ENCODE data around the gene MRPL55.

MRPL55 gene

DNA sequence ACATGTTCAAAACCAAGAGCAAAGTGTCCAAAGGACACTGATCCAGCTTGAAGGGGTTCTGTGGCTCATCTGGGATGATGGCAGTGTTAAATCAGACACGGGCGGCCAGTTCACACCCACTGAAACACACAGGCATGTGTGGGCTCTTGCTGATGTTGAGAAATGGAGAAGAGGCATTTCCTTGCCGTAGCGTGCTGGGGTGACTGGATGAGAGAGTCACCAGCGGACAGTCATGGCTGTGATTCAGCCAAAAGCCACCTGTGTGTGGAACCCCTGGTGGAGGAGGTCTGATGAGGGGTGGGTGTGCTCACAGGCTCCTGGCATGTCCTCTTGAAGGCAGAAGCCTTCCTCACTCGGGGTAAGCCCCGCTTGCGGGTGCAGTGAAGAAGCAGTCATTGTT, 13.2 kb downstream of the MRPL55 start:
- no peaks in the 10 kb centered on the region for H3K27me3 ChIP-seq (ENCODE audit: control insufficient read depth in 3 of 3, insufficient read depth in 3 of 3, low read depth in 1 of 3, low read length in 3 of 3)
- H4K91ac ChIP-seq (ENCODE audit: low read depth, low read length, poor library complexity): no peak overlapping the region

DNA sequence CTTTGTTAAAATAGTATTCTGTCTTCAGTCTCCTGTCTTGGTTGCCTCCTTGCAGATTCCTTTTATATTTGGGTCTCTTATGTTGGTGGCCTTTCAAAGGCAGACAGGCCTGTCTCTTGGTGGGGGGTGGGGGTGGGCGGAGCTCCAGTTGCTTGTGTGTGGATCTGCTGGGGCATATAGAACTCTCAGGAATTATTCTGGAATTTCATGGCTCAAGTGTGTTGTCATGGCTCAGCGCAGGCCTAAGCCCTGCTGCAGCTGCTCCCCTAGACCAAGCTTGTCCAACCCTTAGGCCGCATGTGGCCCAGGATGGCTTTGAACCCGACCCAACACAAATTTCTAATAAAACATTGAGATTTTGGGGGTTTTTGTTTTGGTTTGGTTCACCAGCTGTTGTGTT, 13.9 kb downstream of the MRPL55 start:
- Histone ChIP-seq H2BK15ac (ENCODE audit: low read length) (no peak overlapping the region), H3K79me1 (ENCODE audit: low read depth, low read length) (peaks cover 32% of the 10 kb centered on the region), H3K9ac (ENCODE audit: low read depth, low read length, poor library complexity) (no peak overlapping the region), H2AK5ac (ENCODE audit: low read depth, low read length) (no peak overlapping the region), H3K36me3 (replicated peaks in 1 of 2; ENCODE audit: control insufficient read depth in 2 of 2, insufficient read depth in 2 of 2, low read length in 2 of 2) (peaks cover 43 to 91% of the 10 kb centered on the region in 2 donors), H3K9me3 (replicated peaks in 1 of 2; ENCODE audit: control insufficient read depth in 2 of 2, insufficient read depth in 1 of 2, low read depth in 1 of 2, low read length in 2 of 2) (peaks cover 16 to 40% of the 10 kb centered on the region in 2 donors), H3K23ac (ENCODE audit: low read depth, low read length, poor library complexity) (no peak overlapping the region), H4K91ac (ENCODE audit: low read depth, low read length, poor library complexity) (no peak overlapping the region), H2BK12ac (ENCODE audit: low read length) (no peak overlapping the region), H3K27ac (replicated peaks; ENCODE audit: low read length) (no peak overlapping the region), H3K4ac (ENCODE audit: low read length) (no peak overlapping the region), H2BK5ac (ENCODE audit: low read length) (no peak overlapping the region), H2BK120ac (ENCODE audit: low read depth, low read length) (no peak overlapping the region), H3K4me2 (ENCODE audit: insufficient read depth, low read length, poor library complexity, severe bottlenecking) (no peak overlapping the region), H2AFZ (ENCODE audit: low read length) (no peak overlapping the region), H3K18ac (ENCODE audit: low read length) (no peak overlapping the region), H4K8ac (ENCODE audit: low read depth, low read length) (no peak overlapping the region), H3K4me1 (ENCODE audit: control insufficient read depth in 2 of 2, insufficient read depth in 1 of 2, low read depth in 1 of 2, low read length in 2 of 2) (peaks cover 0 to 4% of the 10 kb centered on the region in 2 donors), H3K4me3 (ENCODE audit: low read length in 2 of 2) (no peak overlapping the region), H3K14ac (ENCODE audit: low read length) (no peak overlapping the region), H3K27me3 (ENCODE audit: control insufficient read depth in 3 of 3, insufficient read depth in 3 of 3, low read depth in 1 of 3, low read length in 3 of 3) (no peaks in the 10 kb centered on the region)
- DNase-seq (ENCODE audit: low spot score): no peak
- no CpG with 5 or more reads among the region's 4 CpGs for whole genome bisulfite sequencing, 2 donors (ENCODE audit: extremely low coverage in 2 of 2, insufficient read length in 2 of 2, insufficient replicate concordance in 1 of 2)

More for the DNA sequence above, 13.2 kb downstream of the MRPL55 start:
- Histone ChIP-seq H3K36me3 (replicated peaks in 1 of 2; ENCODE audit: control insufficient read depth in 2 of 2, insufficient read depth in 2 of 2, low read length in 2 of 2) (peaks cover 46 to 91% of the 10 kb centered on the region in 2 donors), H3K9ac (ENCODE audit: low read depth, low read length, poor library complexity) (no peak overlapping the region), H2AFZ (ENCODE audit: low read length) (no peak overlapping the region), H3K23ac (ENCODE audit: low read depth, low read length, poor library complexity) (no peak overlapping the region), H3K14ac (ENCODE audit: low read length) (no peak overlapping the region), H3K4me1 (ENCODE audit: control insufficient read depth in 2 of 2, insufficient read depth in 1 of 2, low read depth in 1 of 2, low read length in 2 of 2) (no peaks in the 10 kb centered on the region), H4K8ac (ENCODE audit: low read depth, low read length) (no peak overlapping the region), H2BK120ac (ENCODE audit: low read depth, low read length) (no peak overlapping the region), H3K18ac (ENCODE audit: low read length) (no peak overlapping the region), H2BK12ac (ENCODE audit: low read length) (no peak overlapping the region), H3K79me1 (ENCODE audit: low read depth, low read length) (peaks cover 31% of the 10 kb centered on the region), H2BK5ac (ENCODE audit: low read length) (no peak overlapping the region), H2AK5ac (ENCODE audit: low read depth, low read length) (no peak overlapping the region), H2BK15ac (ENCODE audit: low read length) (no peak overlapping the region), H3K4me3 (ENCODE audit: low read length in 2 of 2) (no peak overlapping the region), H3K9me3 (replicated peaks in 1 of 2; ENCODE audit: control insufficient read depth in 2 of 2, insufficient read depth in 1 of 2, low read depth in 1 of 2, low read length in 2 of 2) (peaks cover 16 to 40% of the 10 kb centered on the region in 2 donors), H3K27ac (replicated peaks; ENCODE audit: low read length) (no peak overlapping the region), H3K4me2 (ENCODE audit: insufficient read depth, low read length, poor library complexity, severe bottlenecking) (no peak overlapping the region), H3K4ac (ENCODE audit: low read length) (no peak overlapping the region)
- no peak for DNase-seq (ENCODE audit: low spot score)
- WGBS, 2 donors (ENCODE audit: extremely low coverage in 2 of 2, insufficient read length in 2 of 2, insufficient replicate concordance in 1 of 2): no CpG with 5 or more reads among the region's 8 CpGs

DNA sequence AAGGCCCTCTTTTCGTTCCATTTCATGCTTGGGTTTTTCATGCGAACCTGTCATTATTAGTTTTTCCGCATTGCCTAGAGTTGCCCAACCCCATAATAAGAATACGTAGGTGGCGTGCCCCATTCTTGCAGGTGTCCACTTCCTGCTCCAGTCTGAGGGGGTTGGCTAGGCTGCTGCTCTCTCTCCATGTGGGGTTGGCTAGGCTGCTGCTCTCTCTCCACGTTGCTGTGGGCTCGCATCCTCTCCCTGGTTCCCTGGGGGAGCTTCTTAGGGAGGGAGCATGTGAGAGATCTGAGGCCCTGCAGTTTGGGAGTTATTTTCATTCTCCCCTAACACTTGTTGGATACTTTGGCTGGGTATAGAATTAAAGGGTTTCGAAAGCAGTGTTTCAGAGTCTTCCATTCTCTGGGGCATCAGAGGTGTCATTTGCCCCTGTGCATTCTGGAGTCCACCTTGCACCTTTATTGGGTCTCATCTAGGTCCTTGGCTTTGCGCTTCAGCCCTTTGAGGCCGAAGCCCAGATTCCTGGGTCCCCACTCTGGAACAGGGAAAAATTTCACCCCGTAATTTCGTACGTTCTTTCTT, 14.6 kb downstream of the MRPL55 start:
- no CpG with 5 or more reads among the region's 13 CpGs for WGBS, 2 donors (ENCODE audit: extremely low coverage in 2 of 2, insufficient read length in 2 of 2, insufficient replicate concordance in 1 of 2)

DNA sequence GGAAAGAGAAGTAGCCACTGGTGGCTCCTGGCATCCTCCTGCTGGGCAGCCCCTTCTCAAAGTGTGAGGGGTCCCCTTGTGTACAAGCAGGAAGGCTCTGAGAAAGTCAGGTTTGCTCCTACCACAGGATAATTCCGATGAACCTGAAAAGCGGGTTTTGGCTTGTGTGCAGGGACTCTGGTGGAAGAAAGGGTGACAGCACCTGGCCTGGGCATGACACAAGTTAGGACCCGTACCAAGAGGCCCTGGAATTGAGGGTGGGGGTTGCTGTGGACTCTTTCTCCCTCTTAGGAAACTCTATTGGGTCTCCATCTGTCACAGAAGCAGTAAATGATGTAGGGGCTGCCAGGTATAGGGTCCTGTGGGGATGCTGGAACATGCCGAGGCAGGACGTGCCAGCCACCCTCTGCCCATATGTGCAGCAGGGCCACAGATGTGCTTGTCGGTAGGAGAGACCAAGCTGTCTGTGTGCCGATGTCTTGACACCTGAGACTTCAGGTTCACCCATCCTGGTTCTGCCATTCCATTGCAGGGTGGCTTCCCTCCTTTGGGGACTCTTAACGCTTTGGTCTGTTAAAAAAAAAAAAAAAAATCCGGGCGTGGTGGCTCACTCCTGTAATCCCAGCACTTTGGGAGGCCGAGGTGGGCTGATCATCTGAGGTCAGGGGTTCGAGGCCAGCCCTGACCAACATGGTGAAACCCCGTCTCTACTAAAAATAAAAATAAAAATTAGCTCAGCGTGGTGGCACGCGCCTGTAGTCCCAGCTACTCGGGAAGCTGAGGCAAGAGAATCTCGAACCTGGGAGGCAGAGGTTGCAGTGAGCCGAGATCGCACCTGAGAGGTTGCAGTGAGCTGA, 15.8 kb downstream of the MRPL55 start:
- Histone ChIP-seq H4K8ac (ENCODE audit: low read depth, low read length) (no peak overlapping the region), H3K4ac (ENCODE audit: low read length) (no peak overlapping the region), H4K91ac (ENCODE audit: low read depth, low read length, poor library complexity) (no peak overlapping the region), H2AFZ (ENCODE audit: low read length) (no peak overlapping the region), H3K27ac (replicated peaks; ENCODE audit: low read length) (no peak overlapping the region), H3K14ac (ENCODE audit: low read length) (no peak overlapping the region), H2BK5ac (ENCODE audit: low read length) (no peak overlapping the region), H3K4me2 (ENCODE audit: insufficient read depth, low read length, poor library complexity, severe bottlenecking) (no peak overlapping the region), H3K23ac (ENCODE audit: low read depth, low read length, poor library complexity) (no peak overlapping the region), H3K9me3 (replicated peaks in 1 of 2; ENCODE audit: control insufficient read depth in 2 of 2, insufficient read depth in 1 of 2, low read depth in 1 of 2, low read length in 2 of 2) (peaks cover 16 to 40% of the 10 kb centered on the region in 2 donors), H3K4me3 (ENCODE audit: low read length in 2 of 2) (no peak overlapping the region), H2BK120ac (ENCODE audit: low read depth, low read length) (no peak overlapping the region), H2BK15ac (ENCODE audit: low read length) (no peak overlapping the region), H3K4me1 (ENCODE audit: control insufficient read depth in 2 of 2, insufficient read depth in 1 of 2, low read depth in 1 of 2, low read length in 2 of 2) (peaks cover 2 to 9% of the 10 kb centered on the region in 2 donors), H3K9ac (ENCODE audit: low read depth, low read length, poor library complexity) (no peak overlapping the region), H2AK5ac (ENCODE audit: low read depth, low read length) (no peak overlapping the region), H3K79me1 (ENCODE audit: low read depth, low read length) (peaks cover 28% of the 10 kb centered on the region), H3K27me3 (ENCODE audit: control insufficient read depth in 3 of 3, insufficient read depth in 3 of 3, low read depth in 1 of 3, low read length in 3 of 3) (no peaks in the 10 kb centered on the region), H3K18ac (ENCODE audit: low read length) (no peak overlapping the region), H2BK12ac (ENCODE audit: low read length) (no peak overlapping the region), H3K36me3 (replicated peaks in 1 of 2; ENCODE audit: control insufficient read depth in 2 of 2, insufficient read depth in 2 of 2, low read length in 2 of 2) (peaks cover 32 to 91% of the 10 kb centered on the region in 2 donors)
- WGBS, 2 donors (ENCODE audit: extremely low coverage in 2 of 2, insufficient read length in 2 of 2, insufficient replicate concordance in 1 of 2): no CpG with 5 or more reads among the region's 20 CpGs
- DNase-seq (ENCODE audit: low spot score): no peak

More for the DNA sequence above, 14.6 kb downstream of the MRPL55 start:
- no peak overlapping the region for H2BK5ac ChIP-seq (ENCODE audit: low read length)
- peaks cover 39 to 91% of the 10 kb centered on the region in 2 donors for H3K36me3 ChIP-seq (replicated peaks in 1 of 2; ENCODE audit: control insufficient read depth in 2 of 2, insufficient read depth in 2 of 2, low read length in 2 of 2)
- H3K23ac ChIP-seq (ENCODE audit: low read depth, low read length, poor library complexity): no peak overlapping the region
- no peak for DNase-seq (ENCODE audit: low spot score)
- H3K27me3 ChIP-seq (ENCODE audit: control insufficient read depth in 3 of 3, insufficient read depth in 3 of 3, low read depth in 1 of 3, low read length in 3 of 3): no peaks in the 10 kb centered on the region
- no peak overlapping the region for H2BK12ac ChIP-seq (ENCODE audit: low read length)
- H3K79me1 ChIP-seq (ENCODE audit: low read depth, low read length): peaks cover 36% of the 10 kb centered on the region
- no peak overlapping the region for H3K4me2 ChIP-seq (ENCODE audit: insufficient read depth, low read length, poor library complexity, severe bottlenecking)
- H3K9me3 ChIP-seq (replicated peaks in 1 of 2; ENCODE audit: control insufficient read depth in 2 of 2, insufficient read depth in 1 of 2, low read depth in 1 of 2, low read length in 2 of 2): peaks cover 16 to 40% of the 10 kb centered on the region in 2 donors
- no peak overlapping the region for H3K18ac ChIP-seq (ENCODE audit: low read length)
- H3K14ac ChIP-seq (ENCODE audit: low read length): no peak overlapping the region
- no peak overlapping the region for H3K27ac ChIP-seq (replicated peaks; ENCODE audit: low read length)
- H2AK5ac ChIP-seq (ENCODE audit: low read depth, low read length): no peak overlapping the region
- no peak overlapping the region for H3K4ac ChIP-seq (ENCODE audit: low read length)
- H4K91ac ChIP-seq (ENCODE audit: low read depth, low read length, poor library complexity): no peak overlapping the region
- H2BK15ac ChIP-seq (ENCODE audit: low read length): no peak overlapping the region
- peaks cover 2 to 9% of the 10 kb centered on the region in 2 donors for H3K4me1 ChIP-seq (ENCODE audit: control insufficient read depth in 2 of 2, insufficient read depth in 1 of 2, low read depth in 1 of 2, low read length in 2 of 2)
- no peak overlapping the region for H4K8ac ChIP-seq (ENCODE audit: low read depth, low read length)
- H2BK120ac ChIP-seq (ENCODE audit: low read depth, low read length): no peak overlapping the region
- no peak overlapping the region for H3K4me3 ChIP-seq (ENCODE audit: low read length in 2 of 2)
- H2AFZ ChIP-seq (ENCODE audit: low read length): no peak overlapping the region
- no peak overlapping the region for H3K9ac ChIP-seq (ENCODE audit: low read depth, low read length, poor library complexity)
